AG04449 (cell line): ENCODE measurements around the gene TOMM6.
A peak's percentile ranks its signal among the peaks of the same experiment; 100 is the strongest.

Source experiments
- CTCF ChIA-PET: fragments of 350-600 bp; formaldehyde crosslinking; extraction: SDS; loops from one replicate; lab custom pipeline; 2021; ENCODE audit warnings: antibody characterized with exemption; lab: Yijun Ruan, JAX
- POLR2A ChIA-PET: fragments of 400-600, 350-600 bp; formaldehyde crosslinking; extraction: SDS; loops from one replicate; lab custom pipeline; 2020; ENCODE audit warnings: antibody characterized with exemption, inconsistent platforms; lab: Yijun Ruan, JAX
- DNase-seq: peaks from one replicate; pipeline ENCODE4 v3.0.0-alpha.2; 2010; ENCODE audit warnings: low read depth, low spot score
- H3K4me3 ChIP-seq: 2 replicates; pipeline ENCODE4 v1.5.1; 2011; ENCODE audit warnings: low read depth, mild to moderate bottlenecking, control low read depth, low read length
- CTCF ChIP-seq: IDR thresholded peaks from one replicate; pipeline ENCODE4 v1.5.1; 2011; ENCODE audit warnings: mild to moderate bottlenecking, moderate library complexity, low read length, control low read depth, inconsistent platforms; ENCODE audit not compliant: insufficient read depth; ENCODE audit errors: missing control alignments

The TOMM6 gene

DNA sequence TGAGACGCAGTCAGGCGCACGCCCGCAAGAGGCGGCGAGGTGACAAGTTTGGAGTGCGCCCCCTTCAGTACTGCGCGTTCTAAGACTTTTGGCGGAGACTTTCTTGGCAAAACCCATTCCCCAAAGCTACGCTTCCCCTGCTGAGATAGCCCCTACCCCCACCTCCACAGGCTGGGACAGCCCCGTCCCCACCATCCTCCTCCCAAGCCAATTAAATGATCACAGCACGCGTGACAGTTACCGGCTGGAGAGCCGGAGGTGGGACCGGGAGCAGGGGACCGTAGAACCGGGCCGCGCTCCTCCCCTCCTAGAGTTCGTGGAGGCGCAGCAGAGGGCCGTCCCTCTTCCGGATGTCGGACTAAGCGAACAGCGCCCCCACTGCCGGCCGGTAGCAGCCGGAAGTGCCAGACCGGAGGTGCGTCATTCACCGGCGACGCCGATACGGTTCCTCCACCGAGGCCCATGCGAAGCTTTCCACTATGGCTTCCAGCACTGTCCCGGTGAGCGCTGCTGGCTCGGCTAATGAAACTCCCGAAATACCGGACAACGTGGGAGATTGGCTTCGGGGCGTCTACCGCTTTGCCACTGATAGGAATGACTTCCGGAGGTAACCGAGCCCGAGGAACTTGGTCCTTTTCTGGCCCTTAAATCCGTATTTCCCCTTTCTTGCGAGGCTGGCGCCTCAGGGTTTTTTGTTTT lies at the start of gene TOMM6:
Gene TOMM6 (plus strand): TSS at position 476 of the 699 bp plus-strand sequence. CDS start 4 bp downstream, at position 480.
- peak; percentile 94 for TF ChIP-seq CTCF
- DNase-seq = peak; percentile 47
- ChIA-PET POLR2A (interaction anchor here (0.6 to 2.1 kb wide), 8 partner anchors 9 to 275 kb away, joined by 3 to 9 read pairs (median 4); partner anchors contain the start of genes BYSL, CCND3, MED20 and TAF8), CTCF (interaction anchor here (0.7 to 19.1 kb wide), 69 partner anchors 9 to 427 kb away, joined by 3 to 514 read pairs (median 5); partner anchors contain the start of genes BYSL, CCND3, MED20 and TAF8)
- H3K4me3 ChIP-seq = peak within 1 kb of the TSS; percentile 99

DNA sequence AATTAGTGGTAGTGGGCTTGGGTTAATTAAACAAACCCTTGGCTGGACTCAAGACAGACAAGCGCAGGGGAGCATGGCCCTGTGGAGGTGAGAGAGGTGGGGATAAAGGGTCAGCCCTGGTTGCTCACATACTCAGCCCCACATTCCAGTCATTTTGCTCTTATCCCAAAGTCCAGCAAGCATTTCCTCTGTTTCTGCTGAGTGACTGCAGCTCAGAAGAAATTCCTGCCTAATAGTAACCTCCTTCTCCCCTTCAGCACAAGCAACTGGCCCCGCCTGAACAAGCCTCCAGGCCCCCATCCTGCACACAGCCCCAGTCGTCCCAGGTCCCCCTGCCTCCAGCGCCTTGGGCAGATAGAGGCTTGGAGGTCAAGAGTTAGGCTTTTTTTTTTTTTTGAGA lies 48.5 kb upstream of the TOMM6 start:
- no peak overlapping the region for H3K4me3 ChIP-seq
- ChIA-PET POLR2A (no interaction called here), CTCF (interaction anchor here (0.7 to 1.9 kb wide), 6 partner anchors 10 to 314 kb away, joined by 3 to 10 read pairs (median 4); no protein-coding TSS in a partner anchor)
- no peak for DNase-seq
- no peak for TF ChIP-seq CTCF

DNA sequence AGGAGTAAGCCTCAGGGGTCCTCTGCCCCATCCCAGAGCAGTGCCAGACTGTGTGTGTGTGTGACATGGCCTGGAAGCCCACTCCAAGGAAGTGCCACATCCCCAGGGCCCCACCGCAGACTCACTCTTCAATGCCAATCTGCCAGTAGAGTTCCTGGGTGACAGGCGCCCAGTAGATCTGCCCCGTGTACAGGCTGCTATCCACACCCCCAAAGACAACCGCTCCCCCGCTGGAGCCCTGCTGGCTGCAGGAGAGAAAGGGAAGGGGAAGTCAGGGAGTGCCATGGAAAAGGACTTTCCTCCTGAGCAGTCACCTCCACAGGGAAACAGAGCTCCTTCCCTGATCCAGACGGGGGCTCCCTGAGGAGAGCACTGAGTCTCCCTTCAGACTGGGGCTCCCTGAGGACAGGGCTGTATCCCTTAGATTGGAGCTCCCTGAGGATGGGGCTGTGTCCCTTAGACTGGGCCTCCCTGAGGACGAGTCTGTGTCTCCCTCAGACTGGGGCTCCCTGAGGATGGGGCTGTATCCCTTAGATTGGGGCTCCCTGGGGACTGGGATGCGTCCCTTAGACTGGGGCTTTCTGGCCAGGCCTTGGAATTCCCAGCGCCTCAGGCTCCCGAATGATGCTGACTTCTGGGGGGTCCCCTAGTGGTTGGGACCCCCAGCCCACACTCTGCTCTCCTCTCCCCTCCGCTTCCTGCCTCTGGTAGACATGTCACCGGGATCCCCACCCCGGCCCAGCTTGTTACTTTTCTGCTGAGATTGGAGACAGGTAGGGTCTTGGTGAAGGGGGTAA lies 46.9 kb upstream of the TOMM6 start:
- TF ChIP-seq CTCF = no peak
- ChIA-PET CTCF (interaction anchor here (1.0 to 1.9 kb wide), 5 partner anchors 9 to 303 kb away, joined by 4 to 10 read pairs (median 4); no protein-coding TSS in a partner anchor), POLR2A (no interaction called here)
- no peak for DNase-seq
- no peak overlapping the region for H3K4me3 ChIP-seq

DNA sequence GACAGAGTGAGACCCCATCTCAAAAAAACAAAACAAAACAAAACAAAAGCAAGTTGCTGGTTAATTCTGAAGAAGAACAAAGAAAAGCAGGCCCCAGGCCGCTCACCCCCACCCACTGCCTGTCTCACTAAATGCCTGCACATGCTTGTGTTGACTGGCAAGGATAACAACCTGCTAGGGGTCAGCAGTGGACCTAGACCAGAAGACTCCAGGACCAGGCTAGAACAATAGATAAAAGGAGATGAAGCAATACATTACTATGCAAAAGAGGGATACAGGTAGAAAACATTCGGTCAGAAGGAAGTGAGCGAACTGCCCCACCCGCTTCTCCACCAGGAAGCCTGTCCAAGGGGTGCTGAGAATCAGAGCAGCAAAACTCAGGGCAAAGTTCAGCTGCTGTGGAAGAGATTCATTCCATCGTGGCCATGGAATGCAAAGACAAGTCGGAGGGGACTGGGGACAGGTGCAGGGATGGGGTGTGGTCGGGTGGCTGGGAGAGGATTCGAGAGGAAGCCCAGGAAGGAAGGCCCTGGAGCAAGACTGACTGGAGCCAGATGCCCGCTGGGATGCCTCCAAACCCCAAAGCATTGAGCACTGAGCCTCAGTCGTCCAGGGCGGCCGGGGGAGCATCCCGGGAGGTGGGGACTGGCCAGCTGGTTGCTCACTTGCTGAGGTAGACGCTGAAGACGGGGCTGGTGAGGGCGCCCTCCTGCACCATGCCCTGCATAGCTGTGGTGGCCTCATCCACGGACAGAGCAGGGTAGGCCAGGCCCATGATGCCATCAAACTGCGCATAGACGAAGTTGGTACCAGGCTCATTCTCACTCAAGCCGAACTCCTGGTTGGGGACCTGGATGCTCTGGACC lies 45.6 kb upstream of the TOMM6 start:
- ChIA-PET CTCF (interaction anchor here (1.1 to 1.4 kb wide), 3 partner anchors 8 to 302 kb away, joined by 3 to 4 read pairs (median 3); no protein-coding TSS in a partner anchor), POLR2A (no interaction called here)
- H3K4me3 ChIP-seq = no peak overlapping the region

More for the DNA sequence above, 45.6 kb upstream of the TOMM6 start:
- no peak for DNase-seq
- no peak for TF ChIP-seq CTCF
